HG02884 (cell line): ENCODE measurements around the gene SYNPO.

Experiments
- ATAC-seq: cut with Tn5 transposase; IDR thresholded peaks from one replicate; pipeline ENCODE4 v1.9.1; 2021; ENCODE audit warnings: mild to moderate bottlenecking, moderate library complexity; ENCODE audit not compliant: unreplicated experiment

Gene SYNPO

GRCh38 chr5:150641824-150642566, 1.5 kb downstream of the SYNPO start:
- ATAC-seq = no peak

GRCh38 chr5:150642567-150642927, 2.1 kb downstream of the SYNPO start:
- ATAC-seq = no peak

- ATAC-seq = no peak
Observed at GRCh38 chr5:150642991-150643710, 2.7 kb downstream of the SYNPO start.

GRCh38 chr5:150644058-150644457, 3.6 kb downstream of the SYNPO start:
- ATAC-seq = no peak

GRCh38 chr5:150644514-150644913, 4.1 kb downstream of the SYNPO start:
- no peak for ATAC-seq

- no peak for ATAC-seq
Observed at GRCh38 chr5:150645070-150645700, 4.7 kb downstream of the SYNPO start.

GRCh38 chr5:150647275-150648251, 7.1 kb downstream of the SYNPO start:
- ATAC-seq = no peak

GRCh38 chr5:150648294-150649107, 8.0 kb downstream of the SYNPO start:
- ATAC-seq = no peak

- ATAC-seq = no peak
Observed at GRCh38 chr5:150649108-150650020, 8.9 kb downstream of the SYNPO start.

GRCh38 chr5:150650021-150651006, 9.9 kb downstream of the SYNPO start:
- no peak for ATAC-seq

GRCh38 chr5:150651382-150651781, 10.9 kb downstream of the SYNPO start:
- no peak for ATAC-seq

- no peak for ATAC-seq
Observed at GRCh38 chr5:150651924-150652671, 11.6 kb downstream of the SYNPO start.

- ATAC-seq = no peak
Observed at GRCh38 chr5:150653145-150653761, 12.8 kb downstream of the SYNPO start.

- no peak for ATAC-seq
Observed at GRCh38 chr5:150653762-150654556, 13.5 kb downstream of the SYNPO start.

- ATAC-seq = no peak
Observed at GRCh38 chr5:150655221-150655620, 14.8 kb downstream of the SYNPO start.
